NCI-H2227 (cell line): ENCODE measurements around the gene SRPK2.
"Not testable (repeated sequence)": the region's sequence is repeated elsewhere in the genome, so short reads cannot be mapped to it uniquely, and the experiment has no call there.

Experiments
- DNase-seq: peaks from one replicate; lab custom pipeline; 2025; ENCODE audit not compliant: unreplicated experiment; lab: John Stamatoyannopoulos, UW

SRPK2 gene

GRCh38 chr7:105376908-105377533 lies 11.7 kb downstream of the SRPK2 start:
- DNase-seq: no peak

- no peak for DNase-seq
These were observed 18.8 kb downstream of the SRPK2 start for GRCh38 chr7:105369944-105370343.

DNA sequence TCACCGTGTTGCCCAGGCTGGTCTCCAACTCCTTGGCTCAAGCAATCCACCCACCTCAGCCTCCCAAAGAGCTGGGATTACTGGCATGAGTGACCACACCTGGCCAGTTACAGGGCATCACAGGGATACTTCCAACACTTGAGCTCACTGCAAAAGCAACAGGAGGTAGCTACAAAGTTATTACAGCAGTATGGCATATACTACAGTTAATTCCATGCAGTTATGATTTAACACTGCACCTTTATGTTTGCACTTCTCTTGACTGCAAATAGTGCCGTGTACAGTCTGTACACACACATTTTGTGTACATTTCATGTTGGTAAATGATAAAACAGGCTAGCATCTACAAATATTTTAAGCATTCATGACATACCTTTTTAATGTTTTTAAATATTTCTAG lies 21.3 kb downstream of the SRPK2 start:
- no peak for DNase-seq

GRCh38 chr7:105365541-105366534 lies 22.9 kb downstream of the SRPK2 start:
- DNase-seq: no peak

DNA sequence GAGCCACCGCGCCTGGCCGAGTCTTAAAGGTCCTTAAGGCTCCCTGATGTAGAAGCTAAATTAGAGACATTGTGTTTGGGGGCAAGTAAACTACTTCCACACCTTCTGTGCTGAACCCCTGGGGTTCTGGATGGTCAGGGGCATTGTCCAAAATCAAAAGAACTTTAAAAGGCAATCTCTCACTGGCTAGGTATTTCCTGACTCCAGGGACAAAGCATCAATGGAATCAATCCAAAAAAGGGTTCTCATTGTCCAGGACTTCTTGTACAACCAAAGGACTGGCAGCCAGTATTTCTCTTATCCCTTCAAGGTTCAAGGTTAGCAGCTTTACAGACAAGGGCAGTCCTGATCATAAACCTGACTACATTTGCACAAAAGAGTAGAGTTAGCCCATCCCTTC lies 24.0 kb downstream of the SRPK2 start:
- no peak for DNase-seq

DNA sequence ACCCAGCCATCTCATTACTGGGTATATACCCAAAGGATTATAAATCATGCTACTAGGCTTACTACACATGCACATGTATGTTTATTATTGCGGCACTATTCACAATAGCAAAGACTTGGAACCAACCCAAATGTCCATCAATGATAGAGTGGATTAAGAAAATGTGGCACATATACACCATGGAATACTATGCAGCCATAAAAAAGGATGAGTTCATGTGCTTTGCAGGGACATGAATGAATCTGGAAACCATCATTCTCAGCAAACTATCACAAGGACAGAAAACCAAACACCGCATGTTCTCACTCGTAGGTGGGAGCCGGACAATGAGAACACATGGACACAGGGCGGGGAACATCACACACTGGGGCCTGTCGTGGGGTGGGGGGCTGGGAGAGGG lies 25.1 kb downstream of the SRPK2 start:
- not testable (repeated sequence) for DNase-seq

GRCh38 chr7:105362685-105363084 lies 26.0 kb downstream of the SRPK2 start:
- not testable (repeated sequence) for DNase-seq

- not testable (repeated sequence) for DNase-seq
These were observed 26.7 kb downstream of the SRPK2 start for GRCh38 chr7:105361995-105362394.

DNA sequence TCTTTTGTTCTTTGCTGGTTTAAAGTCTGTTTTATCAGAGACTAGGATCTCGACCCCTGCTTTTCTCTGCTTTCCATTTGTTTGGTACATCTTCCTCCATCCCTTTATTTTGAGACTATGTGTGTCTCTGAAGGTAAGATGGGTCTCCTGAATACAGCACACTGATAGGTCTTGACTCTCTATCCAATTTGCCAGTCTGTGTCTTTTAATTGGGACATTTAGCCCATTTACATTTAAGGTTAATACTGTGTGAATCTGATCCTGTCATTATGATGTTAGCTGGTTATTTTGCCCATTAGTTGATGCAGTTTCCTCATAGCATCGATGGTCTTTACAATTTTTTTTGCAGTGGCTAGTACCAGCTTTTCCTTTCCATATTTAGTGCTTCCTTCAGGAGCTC lies 28.6 kb downstream of the SRPK2 start:
- DNase-seq: not testable (repeated sequence)

DNA sequence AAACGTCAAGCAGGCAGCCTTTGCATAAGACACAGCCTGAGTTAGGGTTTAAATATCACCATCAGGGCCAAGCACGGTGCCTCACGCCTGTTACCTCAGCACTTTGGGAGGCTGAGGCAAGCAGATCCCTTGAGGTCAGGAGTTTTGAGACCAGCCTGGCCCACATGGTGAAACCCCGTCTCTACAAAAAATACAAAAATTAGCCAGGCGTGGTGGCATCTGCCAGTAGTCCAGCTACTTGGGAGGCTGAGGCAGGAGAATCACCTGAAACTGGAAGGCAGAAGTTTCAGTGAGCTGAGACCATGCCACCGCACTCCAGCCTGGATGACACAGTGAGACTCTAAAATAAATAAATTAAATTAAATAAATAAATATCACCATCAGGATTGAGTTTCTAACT lies 33.0 kb downstream of the SRPK2 start:
- DNase-seq: no peak

DNA sequence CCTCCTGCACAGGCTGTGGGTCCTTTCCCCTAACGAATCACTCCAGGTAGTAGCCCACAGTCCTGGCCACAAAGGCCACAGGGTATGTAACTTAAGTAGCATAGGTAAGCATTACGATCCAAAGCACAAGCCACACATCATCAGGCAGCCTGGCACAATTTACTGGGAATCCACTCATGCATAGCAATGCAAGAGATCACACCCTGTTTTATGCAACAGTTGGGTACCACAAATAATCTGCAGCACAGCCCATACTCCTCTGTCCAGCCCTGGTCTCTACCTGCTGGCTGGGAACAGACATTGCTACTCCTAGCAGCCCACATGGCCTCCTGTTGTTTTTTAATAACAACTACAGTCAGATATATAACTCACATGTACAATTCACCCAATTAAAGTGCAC lies 34.3 kb downstream of the SRPK2 start:
- DNase-seq: no peak

GRCh38 chr7:105353752-105354328 lies 34.9 kb downstream of the SRPK2 start:
- no peak for DNase-seq

DNA sequence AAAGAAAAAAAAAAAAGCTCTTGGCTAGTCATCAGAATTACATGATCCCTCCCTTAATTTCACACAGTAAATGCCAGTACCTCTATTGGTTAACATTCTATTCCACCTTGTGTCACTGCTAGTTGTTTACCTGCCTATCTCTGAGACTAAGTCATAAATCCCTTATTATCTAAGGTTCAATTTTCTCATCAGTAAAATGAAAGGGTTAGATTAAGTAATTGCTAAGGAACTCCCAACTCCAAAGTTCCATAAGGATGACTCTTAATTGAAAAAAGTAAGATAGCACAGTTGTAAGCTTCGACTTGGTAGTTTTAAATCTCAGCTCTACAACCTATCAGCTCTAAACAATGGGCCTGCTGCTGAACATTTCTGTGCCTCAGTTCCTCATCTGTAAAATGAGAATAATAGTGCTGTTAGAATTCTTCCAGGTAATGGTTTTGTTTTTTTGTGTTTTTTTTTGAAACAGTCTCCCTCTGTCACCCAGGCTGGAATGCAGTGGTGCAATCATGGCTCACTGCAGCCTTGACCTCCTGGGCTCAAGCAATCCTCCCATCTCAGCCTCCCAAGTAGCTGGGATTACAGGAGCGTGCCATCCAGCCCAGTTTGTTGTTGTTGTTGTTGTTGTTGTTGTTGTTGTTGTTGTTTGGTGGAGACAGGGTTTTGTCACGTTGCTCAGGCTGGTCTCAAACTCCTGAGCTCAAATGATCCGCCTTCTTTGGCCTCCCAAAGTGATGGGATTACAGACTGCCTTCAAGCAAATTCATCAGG lies 35.6 kb downstream of the SRPK2 start:
- no peak for DNase-seq

DNA sequence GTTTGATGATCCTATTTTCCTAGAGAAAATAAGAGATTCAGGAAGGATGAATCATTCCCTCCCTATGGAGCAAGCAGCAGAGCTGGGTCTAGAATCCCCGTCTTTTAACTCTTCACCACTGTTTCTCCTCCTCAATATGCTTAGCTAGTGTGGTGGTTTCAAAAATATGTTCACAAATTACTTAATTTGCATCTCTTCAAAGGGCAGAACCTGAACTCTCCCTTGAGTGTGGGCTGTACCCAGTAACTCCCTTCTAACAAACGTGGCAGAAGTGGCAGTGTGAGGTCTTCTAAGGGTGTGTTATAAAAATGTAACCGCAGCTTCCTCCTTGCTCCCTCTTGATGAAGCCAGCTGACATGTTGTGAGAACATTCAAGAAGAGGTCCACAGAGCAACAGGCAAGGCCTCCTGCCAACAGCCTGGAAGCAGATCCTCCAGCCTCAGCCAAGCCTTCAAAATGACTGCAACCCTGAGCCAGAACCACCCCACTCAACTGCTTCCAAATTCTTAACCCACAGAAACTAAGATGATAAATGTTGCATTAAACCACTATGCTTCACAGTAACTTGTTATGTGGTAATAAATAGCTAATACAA lies 36.6 kb downstream of the SRPK2 start:
- no peak for DNase-seq

- DNase-seq: no peak
These were observed 37.8 kb downstream of the SRPK2 start for GRCh38 chr7:105350906-105351305.

DNA sequence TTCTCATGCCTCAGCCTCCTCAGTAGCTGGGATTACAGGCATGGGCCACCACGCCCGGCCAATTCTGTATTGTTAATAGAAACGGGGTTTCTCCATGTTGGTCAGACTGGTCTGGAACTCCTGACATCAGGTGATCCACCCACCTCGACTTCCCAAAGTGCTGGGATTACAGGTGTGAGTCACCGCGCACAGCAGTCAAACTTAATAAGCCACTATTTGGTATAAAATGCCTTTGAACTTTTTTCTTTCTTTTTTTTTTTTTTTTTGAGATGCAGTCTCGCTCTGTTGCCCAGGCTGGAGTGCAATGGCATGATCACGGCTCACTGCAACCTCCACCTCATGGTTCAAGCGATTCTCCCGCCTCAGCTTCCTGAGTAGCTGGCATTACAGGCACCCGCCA lies 40.5 kb downstream of the SRPK2 start:
- DNase-seq: not testable (repeated sequence)

DNA sequence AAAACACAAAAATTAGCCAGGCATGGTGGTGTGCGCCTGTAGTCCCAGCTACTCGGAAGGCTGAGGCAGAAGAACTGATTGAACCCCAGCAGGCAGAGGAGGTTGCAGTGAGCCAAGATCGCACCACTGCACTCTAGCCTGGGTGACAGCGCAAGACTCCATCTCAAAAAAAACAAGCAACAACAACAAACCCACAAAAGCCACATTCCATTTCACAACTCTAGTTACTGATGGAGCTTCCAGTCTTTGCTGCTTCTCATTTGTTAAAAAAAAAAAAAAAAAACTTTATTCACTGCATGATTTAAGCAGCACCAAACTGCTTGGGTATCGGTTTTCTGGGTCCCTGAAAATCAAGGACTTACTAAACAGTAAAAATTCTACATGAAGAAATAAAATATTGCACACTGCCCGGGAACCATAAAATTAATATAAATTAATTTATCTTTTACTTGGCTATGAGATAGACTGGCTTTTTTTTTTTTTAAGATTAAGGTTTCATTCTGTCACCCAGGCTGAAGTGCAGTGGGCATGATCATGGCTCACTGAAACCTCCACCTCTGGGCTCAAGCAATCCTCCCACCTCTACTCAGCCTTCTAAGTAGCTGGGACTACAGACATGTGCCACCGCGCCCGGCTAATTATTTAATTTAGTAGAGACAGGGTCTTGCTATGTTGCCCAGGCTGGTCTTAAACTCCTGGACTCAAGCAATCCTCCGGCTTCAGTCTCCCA lies 42.0 kb downstream of the SRPK2 start:
- no peak for DNase-seq

GRCh38 chr7:105346138-105346537 lies 42.6 kb downstream of the SRPK2 start:
- no peak for DNase-seq

DNA sequence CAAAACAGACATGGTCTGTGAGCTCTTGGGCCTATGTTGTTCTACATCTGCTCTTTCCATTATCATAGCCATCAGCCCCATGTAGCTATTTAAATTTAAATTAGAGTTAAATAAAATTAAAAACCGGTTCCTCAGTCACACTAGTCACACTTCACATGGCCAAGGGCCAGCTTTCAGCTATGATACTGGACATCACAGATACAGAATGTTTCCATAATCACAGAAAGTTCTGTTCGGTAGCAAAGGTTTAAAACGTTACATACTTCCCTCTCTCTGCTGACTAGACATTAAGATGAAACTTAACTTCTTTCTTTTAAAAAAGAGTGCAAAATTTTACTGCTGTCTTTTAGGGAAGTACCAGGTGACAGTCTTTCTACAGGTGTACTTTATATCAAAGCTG lies 43.0 kb downstream of the SRPK2 start:
- no peak for DNase-seq

DNA sequence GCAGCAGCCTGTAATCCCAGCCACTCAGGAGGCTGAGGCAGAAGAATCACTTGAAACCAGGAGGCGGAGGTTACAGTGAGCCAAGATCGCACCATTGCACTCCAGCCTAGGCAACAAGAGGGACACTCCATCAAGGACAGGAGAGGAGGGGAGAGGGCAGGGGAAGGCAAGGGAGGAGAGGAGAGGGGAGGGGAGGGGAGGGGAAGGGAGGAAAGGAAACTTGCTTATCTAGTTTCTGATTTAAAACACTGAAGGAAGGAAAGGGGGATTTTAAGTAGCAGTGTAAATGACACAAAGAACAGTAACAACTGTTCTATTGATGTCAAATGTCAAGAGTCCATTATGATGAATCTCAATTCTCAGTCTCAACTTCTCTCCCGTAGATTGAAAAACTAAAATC lies 43.7 kb downstream of the SRPK2 start:
- no peak for DNase-seq
